COR-L47 (cell line): Measurements from ENCODE around the gene ZBTB38.

Experiments used
- DNase-seq: peaks from one replicate; lab custom pipeline; 2025; lab: John Stamatoyannopoulos, UW

Gene ZBTB38

GRCh38 chr3:141368062-141368924 lies at the start of gene ZBTB38:
Gene ZBTB38, plus strand, starts transcription at chr3:141368504. Its CDS starts 73,885 bp downstream, at chr3:141442389.
- no peak for DNase-seq

- no peak for DNase-seq
These were observed 47.8 kb upstream of the ZBTB38 start for GRCh38 chr3:141320399-141321108.

GRCh38 chr3:141321109-141321497 lies 47.2 kb upstream of the ZBTB38 start:
- no peak for DNase-seq

- DNase-seq: no peak
These were observed 44.2 kb upstream of the ZBTB38 start for GRCh38 chr3:141323936-141324704.

GRCh38 chr3:141326123-141326522 lies 42.2 kb upstream of the ZBTB38 start:
- no peak for DNase-seq

- no peak for DNase-seq
These were observed 41.7 kb upstream of the ZBTB38 start for GRCh38 chr3:141326626-141327025.

GRCh38 chr3:141328286-141329166 lies 39.8 kb upstream of the ZBTB38 start:
- DNase-seq: no peak

- DNase-seq: no peak
These were observed 38.1 kb upstream of the ZBTB38 start for GRCh38 chr3:141330235-141330634.

GRCh38 chr3:141330718-141331376 lies 37.5 kb upstream of the ZBTB38 start:
- DNase-seq: no peak

GRCh38 chr3:141331377-141332318 lies 36.7 kb upstream of the ZBTB38 start:
- no peak for DNase-seq

GRCh38 chr3:141332416-141332815 lies 35.9 kb upstream of the ZBTB38 start:
- DNase-seq: no peak

- no peak for DNase-seq
These were observed 34.3 kb upstream of the ZBTB38 start for GRCh38 chr3:141333836-141334626.

- no peak for DNase-seq
These were observed 33.6 kb upstream of the ZBTB38 start for GRCh38 chr3:141334627-141335250.

- DNase-seq: no peak
These were observed 32.7 kb upstream of the ZBTB38 start for GRCh38 chr3:141335531-141336061.

GRCh38 chr3:141336672-141337522 lies 31.4 kb upstream of the ZBTB38 start:
- no peak for DNase-seq

GRCh38 chr3:141337523-141337854 lies 30.8 kb upstream of the ZBTB38 start:
- DNase-seq: no peak

GRCh38 chr3:141337991-141338390 lies 30.3 kb upstream of the ZBTB38 start:
- no peak for DNase-seq
